ENCODE results near the gene IGFL4.

The IGFL4 gene

GRCh38 chr19:46060012-46060411 lies 19.2 kb upstream of the IGFL4 start:
- no peak for DNase-seq

GRCh38 chr19:46058778-46059177 lies 18.0 kb upstream of the IGFL4 start:
- DNase-seq: no peak

DNA sequence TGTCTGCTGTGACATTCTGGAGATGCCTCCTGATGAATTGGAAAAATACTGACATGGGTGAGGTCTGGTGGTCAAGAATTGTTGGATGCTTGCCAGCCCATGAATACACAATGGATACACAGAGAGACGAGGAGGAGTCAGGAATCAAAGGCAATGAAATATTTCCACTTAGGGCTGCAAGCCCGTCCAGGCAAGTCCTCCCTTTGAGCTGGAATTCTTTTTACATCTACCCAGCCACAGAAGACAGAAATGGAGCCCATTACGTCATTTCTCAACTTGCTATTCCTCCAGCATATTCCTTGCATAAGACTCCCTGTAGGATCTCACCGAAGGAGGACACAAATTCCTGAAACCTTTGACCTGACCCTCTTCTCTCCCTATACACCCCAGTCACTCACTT lies 15.7 kb upstream of the IGFL4 start:
- DNase-seq: no peak

GRCh38 chr19:46052896-46053295 lies 12.1 kb upstream of the IGFL4 start:
- no peak for DNase-seq

- DNase-seq: peak; percentile 36
These were observed 8.8 kb upstream of the IGFL4 start for GRCh38 chr19:46049597-46049996.

GRCh38 chr19:46043519-46043918 lies 2.7 kb upstream of the IGFL4 start:
- DNase-seq: no peak

- DNase-seq: no peak
These were observed 1.6 kb upstream of the IGFL4 start for GRCh38 chr19:46042252-46042883.

DNA sequence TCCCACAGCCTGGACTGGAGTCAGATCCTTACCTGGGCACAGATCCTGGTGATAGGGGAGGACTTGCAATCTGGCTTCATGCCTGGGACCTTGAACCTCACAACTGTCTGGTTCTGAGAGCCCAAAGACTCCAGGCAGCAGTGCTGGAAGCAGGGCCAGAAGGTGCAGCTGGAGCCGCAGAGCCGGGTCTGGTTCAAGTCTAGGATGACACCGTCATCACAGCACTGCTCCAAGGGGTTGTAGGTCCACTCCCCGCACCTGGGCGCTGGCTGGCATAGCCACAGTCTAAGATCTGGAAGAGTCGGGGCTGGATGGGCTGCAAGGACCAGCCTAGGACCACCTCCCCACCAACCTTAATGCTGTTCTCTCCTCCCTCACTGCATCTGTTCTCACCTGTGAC lies 677 bp downstream of the IGFL4 start:
- no peak for DNase-seq

DNA sequence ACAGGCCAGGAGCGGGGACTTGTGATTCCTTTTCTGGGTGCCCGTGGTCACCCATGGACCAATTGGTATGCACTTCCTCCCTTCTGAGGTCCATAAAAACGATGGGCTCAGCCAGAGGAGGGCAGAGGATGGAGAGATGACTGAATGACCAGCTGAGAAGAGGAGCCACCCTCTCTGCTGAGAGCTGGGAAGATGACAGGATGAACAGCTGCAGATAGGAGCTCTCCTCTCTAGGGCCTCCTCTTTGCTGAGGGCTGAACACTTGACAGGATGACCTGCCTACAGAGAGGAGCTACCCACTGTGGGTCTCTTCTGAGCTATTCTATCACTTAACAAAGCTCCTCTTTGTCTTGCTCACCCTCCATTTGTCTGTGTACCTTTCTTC lies 4.1 kb downstream of the IGFL4 start:
- DNase-seq: no peak

DNA sequence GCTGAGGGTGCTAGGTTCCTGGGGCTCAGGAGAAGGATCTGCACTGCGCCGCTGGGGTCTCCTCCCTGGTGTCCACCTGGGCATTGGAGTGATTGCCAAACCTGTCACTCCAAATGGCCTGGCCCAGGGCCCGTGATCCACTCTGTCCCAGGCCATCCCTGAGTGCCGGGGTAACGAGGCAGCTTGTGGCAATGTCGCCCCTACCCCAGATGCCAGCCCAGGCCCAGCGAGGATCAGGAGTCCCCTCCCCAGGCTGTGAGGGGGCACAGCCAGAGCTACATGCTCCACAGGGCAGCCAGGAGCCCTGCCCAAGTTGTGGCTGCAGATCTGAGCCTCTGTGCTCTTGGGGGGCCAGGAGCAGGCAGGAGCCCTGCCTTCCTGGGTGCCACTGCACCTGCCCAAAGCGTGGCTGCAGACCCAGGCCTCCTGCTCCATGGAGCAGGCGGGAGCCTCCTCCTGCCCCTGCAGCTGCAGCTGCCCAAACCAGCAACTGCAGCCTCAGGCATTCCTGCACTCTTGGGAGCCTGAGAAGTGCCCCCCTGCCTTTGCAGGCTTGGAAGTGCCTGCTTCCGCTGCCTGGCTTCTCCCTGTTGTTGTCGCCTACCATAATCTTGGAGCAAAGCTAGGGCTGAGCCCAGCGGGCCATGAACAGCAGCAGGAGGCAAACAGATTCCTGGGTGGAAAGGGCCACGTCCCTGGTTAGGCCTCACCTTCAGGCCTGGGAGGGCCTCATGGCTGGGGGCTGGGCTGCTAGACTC lies 4.6 kb downstream of the IGFL4 start:
- DNase-seq: no peak

DNA sequence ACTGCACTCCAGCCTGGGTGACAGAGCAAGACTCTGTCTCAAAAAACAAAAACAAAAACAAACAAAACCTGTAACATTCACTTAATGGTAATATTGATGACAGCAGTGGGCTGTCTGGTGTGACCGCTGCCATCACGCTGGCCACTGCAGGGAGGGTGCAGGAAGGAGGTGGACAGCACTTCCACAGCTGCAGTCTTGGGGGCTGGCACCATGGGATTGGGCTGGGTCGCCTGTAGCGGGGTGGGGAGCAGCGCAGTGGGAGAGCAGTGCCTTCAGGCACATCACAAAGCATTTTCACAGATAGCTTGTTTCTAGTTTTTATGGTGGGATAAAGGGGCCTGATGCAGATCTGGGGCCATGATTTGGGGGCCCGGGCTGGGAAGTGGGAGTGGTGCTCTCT lies 5.3 kb downstream of the IGFL4 start:
- no peak for DNase-seq

DNA sequence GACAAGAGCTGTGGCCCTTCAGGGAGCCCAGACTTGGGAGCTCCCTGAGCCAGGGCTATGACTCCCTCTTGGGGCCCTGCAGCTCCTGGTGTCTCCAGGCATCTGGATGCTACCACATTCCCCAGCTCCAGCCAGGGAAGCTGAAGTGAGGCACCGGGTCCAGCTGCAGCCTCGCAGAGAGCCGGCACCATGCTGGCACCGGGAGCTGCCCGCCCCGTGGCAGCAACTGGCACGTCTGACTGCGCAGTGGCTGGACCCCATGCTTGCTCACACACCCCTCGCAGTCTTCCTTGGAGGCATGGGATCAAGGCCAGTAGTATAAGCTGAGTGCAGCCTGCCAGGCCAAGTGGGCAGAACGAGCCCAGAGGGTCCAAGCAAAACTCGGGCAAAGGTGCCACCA lies 7.4 kb downstream of the IGFL4 start:
- no peak for DNase-seq

- DNase-seq: no peak
These were observed 8.2 kb downstream of the IGFL4 start for GRCh38 chr19:46032597-46033025.

GRCh38 chr19:46031781-46032596 lies 8.8 kb downstream of the IGFL4 start:
- DNase-seq: no peak

DNA sequence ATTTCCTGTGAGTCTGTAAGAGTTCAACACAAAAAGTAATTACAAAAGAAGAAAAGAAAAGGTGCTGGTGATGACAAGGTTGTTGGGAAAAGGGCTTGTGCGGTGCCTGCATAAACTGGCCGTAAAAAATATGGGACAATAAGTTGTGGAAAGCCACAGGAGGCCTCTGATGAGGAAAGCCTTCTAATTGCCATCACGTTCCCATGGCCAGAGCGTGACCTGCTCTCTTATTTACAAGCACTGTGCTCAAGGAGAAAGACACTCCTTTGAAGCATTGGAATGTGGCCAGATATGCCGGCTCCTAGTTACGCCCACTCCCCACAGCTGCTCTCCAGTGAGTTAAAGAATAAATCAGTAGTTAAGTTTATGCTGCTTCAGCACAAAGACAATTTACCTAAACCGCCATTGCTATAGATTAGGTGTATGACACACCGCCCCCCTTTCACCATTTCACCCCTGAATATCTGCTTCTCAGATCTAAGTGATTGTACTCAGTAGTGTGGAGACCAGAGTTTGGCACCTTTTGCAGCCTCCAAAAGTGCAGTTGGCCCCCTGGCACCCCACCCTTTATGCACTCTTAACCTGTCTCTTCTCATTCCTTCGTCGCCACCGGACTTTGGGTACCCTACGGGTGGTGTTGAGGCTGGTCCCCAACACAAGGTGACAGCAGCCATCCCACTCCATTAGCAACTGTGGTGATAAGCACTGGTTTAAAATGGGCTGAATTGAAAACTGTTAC lies 9.8 kb downstream of the IGFL4 start:
- no peak for DNase-seq

GRCh38 chr19:46025835-46026234 lies 15.0 kb downstream of the IGFL4 start:
- DNase-seq: no peak

- no peak for DNase-seq
These were observed 17.5 kb downstream of the IGFL4 start for GRCh38 chr19:46023311-46023779.

DNA sequence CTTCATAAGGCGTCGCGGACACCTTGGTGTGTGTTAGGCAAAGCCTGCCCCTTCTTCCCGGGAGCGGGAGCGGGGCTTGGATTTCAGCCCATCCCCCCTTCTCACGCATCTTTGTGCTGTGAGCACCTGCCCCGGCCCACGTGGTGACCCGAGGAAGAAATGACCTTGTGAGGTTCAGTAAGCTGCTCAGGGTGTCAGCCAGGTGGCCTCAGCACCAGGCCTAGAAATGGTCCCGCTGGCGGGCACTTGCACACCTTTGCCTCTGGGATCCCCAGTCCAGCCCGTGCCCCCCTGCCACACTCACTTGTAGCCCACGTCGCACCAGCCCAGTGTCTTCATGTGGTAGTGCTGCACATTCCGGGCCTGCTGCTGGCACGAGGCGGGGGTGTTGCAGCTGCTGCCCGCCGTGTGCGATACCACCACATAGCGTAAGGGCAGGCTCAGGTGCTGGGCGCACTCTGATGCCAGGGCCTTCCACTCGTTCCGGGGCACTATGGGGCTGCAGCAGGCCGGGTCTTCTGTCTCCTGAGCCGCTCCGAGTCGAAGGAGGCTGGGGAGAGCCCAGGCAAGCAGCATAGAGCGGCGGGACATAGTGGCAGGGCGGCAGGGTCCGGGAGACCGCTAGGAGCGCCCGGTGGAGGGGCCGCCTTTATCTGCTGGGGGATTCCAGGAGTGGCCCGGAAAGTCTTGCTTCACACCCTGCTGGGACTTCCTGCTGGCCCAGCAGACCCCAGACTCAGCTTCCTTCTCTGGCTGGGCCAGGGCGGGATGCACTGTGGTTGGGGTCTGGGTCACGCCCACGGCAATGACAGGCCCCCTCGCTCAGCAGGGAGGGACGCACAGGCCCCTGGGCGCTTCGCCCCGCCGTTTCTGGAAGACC lies 18.1 kb downstream of the IGFL4 start, which contains the start of gene PGLYRP1:
Gene PGLYRP1 (minus strand): TSS at position 623 of the 880 bp plus-strand sequence. CDS start 32 bp downstream, at position 591.
- DNase-seq: no peak

GRCh38 chr19:46022061-46022430 lies 18.8 kb downstream of the IGFL4 start:
- DNase-seq: no peak

DNA sequence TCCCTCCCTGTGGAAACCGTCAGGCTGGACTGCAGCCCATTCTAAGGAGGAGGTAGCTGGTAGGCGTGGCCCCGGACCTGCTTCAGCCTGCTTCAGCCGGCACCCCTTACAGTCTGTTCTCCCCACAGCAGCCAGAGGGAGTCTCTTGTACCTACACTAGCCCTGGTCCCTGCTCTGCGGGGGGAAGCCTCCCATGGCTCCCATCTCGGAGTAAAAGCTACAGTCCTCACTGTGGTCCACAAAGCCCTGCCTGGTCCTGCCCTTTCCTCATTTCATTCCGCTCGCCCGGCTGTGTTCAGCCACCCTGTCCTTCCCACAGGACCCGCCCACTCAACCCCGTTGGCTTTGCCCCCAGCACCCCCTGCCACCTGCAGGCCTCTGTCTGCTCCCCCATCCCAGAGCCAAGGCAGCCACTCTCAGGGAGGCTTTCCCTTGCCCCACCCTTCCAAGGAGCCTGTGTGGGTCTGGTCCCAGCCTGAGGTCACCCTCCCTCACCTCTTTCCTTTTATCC lies 19.2 kb downstream of the IGFL4 start:
- DNase-seq: no peak

DNA sequence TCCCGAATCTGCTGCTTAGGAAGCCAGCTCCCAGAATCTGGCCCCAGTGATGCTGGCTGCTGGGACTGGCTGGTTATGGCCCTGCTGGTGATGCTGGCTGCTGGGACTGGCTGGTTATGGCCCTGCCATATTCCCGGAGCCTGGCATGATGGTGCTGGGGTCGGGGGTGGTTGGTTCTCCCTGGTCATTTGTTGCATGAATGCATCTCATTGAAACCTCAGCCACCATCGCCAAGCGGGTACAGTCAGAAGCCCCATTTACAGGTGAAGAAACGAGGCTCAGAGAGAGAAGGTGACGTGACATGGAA lies 20.0 kb downstream of the IGFL4 start:
- DNase-seq: no peak

GRCh38 chr19:46019270-46019669 lies 21.5 kb downstream of the IGFL4 start:
- DNase-seq: no peak

All from activated CD4-positive, alpha-beta T cell treated with anti-CD3 and anti-CD28 coated beads for 48 hours (primary cell).